ENCODE results near the gene C20orf173.

GRCh38 chr20:35571555-35571954 lies 42.1 kb upstream of the C20orf173 start:
- no peak for TF ChIP-seq EP300 (IDR thresholded peaks at IDR 0.05)
- TF ChIP-seq CTCF (IDR thresholded peaks at IDR 0.05) = no peak
